ENCODE data around the gene GTF2H1. TPM values are rescaled to one million over a fixed set of nuclear protein-coding genes. Genes with fewer than 3 reads are reported as not detected.

Gene GTF2H1
- total RNA-seq, 1 experiment from 2014 or later: 72.0 TPM

DNA sequence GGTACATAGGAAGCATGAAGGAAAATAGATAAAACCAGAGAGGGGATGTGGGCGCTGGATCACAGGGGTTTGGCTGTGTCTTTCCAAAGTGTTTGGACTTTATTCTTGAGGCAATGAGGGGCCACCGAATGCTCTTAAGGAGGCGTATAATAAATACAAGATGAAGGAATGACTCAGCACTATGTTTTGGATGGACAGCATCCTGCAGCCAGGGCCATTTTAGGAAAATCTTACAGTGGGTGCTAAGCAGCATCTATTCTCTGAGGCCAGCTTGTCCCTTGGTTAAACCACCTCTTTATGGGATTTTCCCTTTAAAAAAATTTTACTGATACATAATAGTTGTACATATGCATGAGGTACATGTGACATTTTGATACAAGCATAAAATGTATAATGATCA, 67.7 kb downstream of the GTF2H1 start:
- TF ChIP-seq, protein P1, sequence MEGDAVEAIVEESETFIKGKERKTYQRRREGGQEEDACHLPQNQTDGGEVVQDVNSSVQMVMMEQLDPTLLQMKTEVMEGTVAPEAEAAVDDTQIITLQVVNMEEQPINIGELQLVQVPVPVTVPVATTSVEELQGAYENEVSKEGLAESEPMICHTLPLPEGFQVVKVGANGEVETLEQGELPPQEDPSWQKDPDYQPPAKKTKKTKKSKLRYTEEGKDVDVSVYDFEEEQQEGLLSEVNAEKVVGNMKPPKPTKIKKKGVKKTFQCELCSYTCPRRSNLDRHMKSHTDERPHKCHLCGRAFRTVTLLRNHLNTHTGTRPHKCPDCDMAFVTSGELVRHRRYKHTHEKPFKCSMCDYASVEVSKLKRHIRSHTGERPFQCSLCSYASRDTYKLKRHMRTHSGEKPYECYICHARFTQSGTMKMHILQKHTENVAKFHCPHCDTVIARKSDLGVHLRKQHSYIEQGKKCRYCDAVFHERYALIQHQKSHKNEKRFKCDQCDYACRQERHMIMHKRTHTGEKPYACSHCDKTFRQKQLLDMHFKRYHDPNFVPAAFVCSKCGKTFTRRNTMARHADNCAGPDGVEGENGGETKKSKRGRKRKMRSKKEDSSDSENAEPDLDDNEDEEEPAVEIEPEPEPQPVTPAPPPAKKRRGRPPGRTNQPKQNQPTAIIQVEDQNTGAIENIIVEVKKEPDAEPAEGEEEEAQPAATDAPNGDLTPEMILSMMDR (IDR thresholded peaks at IDR 0.05; ENCODE audit: insufficient read depth in 1 of 2, low read depth in 1 of 2, low read length in 1 of 2, severe bottlenecking in 1 of 2, unreplicated experiment in 1 of 2): no peak
- Histone ChIP-seq H3K4me1 (no peaks in the 10 kb centered on the region; the same call in 1 of the 2 replicates), H3K27me3 (replicated peaks; ENCODE audit: control insufficient read depth, insufficient read depth, low read length) (no peaks in the 10 kb centered on the region), H3K36me3 (ENCODE audit: control insufficient read depth, insufficient read depth, low read length) (no peaks in the 10 kb centered on the region), H3K9me3 (no peaks in the 10 kb centered on the region), H3K4me3 (ENCODE audit: low read depth, low read length) (no peak overlapping the region)
- intact Hi-C loops (cut with micrococcal nuclease; ENCODE audit: unreplicated experiment): loop anchor here (10.0 kb wide), 1 partner anchor 145 kb away; the partner anchor contains the start of gene SAA2
- no peaks in the 10 kb centered on the region for H3K9me3 Mint-ChIP-seq (ENCODE audit: unreplicated experiment)
- peaks cover 11% of the 10 kb centered on the region for H3K36me3 Mint-ChIP-seq (ENCODE audit: insufficient read depth, unreplicated experiment)
- H3K27ac Mint-ChIP-seq (ENCODE audit: unreplicated experiment): no peak overlapping the region
- no peaks in the 10 kb centered on the region for H3K27me3 Mint-ChIP-seq (ENCODE audit: insufficient read depth, unreplicated experiment)
- no peak overlapping the region for H3K4me3 Mint-ChIP-seq (ENCODE audit: unreplicated experiment)
- CTCF ChIA-PET: no interaction called here
- POLR2A ChIA-PET: no interaction called here
- no TSS peak for BruUV-seq (replicated peaks)
- peaks cover 7% of the 10 kb centered on the region for H3K4me1 Mint-ChIP-seq (ENCODE audit: low read depth, unreplicated experiment)
- DNase-seq: no peak

DNA sequence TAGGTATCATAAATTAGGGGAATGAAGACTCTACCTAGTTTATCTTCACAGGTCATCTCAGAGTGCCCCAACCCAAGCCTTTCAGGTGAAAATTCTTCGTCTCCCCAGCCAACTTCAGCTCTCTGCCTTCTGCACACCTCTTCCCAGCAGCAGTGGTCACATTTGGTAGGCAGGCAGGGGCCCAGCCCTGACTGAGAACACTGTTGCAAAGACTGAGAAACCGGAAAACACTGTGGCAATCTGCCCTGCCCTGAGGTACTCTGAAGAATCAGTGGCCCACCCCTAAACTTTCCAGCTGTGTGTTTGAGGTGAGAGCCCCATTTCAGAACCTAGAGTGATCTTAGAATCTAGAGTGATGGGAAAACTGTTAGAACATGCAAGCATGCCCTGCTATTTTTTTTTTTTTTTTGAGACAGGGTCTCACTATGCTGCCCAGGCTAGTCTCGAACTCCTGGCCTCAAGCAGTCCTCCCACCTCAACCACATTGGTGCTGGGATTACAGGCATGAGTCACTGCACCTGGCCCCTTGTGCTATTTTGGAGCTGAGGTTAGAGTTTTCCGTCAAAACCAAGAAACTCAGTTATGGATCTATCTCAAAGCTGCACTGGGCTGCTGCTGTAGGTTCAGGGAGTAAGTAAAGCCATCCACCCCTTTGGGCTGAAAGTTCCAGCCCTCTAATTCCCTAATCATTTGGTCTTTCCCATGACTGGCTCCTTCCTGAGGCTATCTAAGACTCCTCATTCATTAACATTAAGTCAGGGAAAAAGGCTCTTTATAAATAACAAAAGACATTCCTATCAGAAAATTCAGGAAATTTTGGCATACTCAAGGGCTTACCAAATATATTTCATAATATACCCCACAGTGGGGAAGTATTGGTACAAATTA, 70.3 kb downstream of the GTF2H1 start:
- Histone ChIP-seq H3K4me3 (ENCODE audit: low read depth, low read length) (no peak overlapping the region), H3K27me3 (replicated peaks; ENCODE audit: control insufficient read depth, insufficient read depth, low read length) (no peaks in the 10 kb centered on the region), H3K36me3 (ENCODE audit: control insufficient read depth, insufficient read depth, low read length) (peaks cover 1% of the 10 kb centered on the region), H3K4me1 (no peaks in the 10 kb centered on the region; the same call in 1 of the 2 replicates), H3K9me3 (no peaks in the 10 kb centered on the region)
- DNase-seq: no peak
- intact Hi-C loops (cut with micrococcal nuclease; ENCODE audit: unreplicated experiment): loop anchor here (10.0 kb wide), 1 partner anchor 148 kb away; the partner anchor contains the start of gene SAA2
- CTCF ChIA-PET: interaction anchor here (0.6 kb wide), 1 partner anchor 143 kb away, joined by 3 read pairs; no protein-coding TSS in a partner anchor
- TF ChIP-seq, protein P1 (IDR thresholded peaks at IDR 0.05; ENCODE audit: insufficient read depth in 1 of 2, low read depth in 1 of 2, low read length in 1 of 2, severe bottlenecking in 1 of 2, unreplicated experiment in 1 of 2): no peak
- peak overlapping the region; percentile 35 for H3K27ac Mint-ChIP-seq (ENCODE audit: unreplicated experiment)
- BruUV-seq (replicated peaks): no TSS peak
- peaks cover 34% of the 10 kb centered on the region for H3K36me3 Mint-ChIP-seq (ENCODE audit: insufficient read depth, unreplicated experiment)
- POLR2A ChIA-PET: no interaction called here
- H3K27me3 Mint-ChIP-seq (ENCODE audit: insufficient read depth, unreplicated experiment): no peaks in the 10 kb centered on the region
- H3K4me1 Mint-ChIP-seq (ENCODE audit: low read depth, unreplicated experiment): peaks cover 7% of the 10 kb centered on the region
- H3K4me3 Mint-ChIP-seq (ENCODE audit: unreplicated experiment): peak overlapping the region; percentile 46
- no peaks in the 10 kb centered on the region for H3K9me3 Mint-ChIP-seq (ENCODE audit: unreplicated experiment)

DNA sequence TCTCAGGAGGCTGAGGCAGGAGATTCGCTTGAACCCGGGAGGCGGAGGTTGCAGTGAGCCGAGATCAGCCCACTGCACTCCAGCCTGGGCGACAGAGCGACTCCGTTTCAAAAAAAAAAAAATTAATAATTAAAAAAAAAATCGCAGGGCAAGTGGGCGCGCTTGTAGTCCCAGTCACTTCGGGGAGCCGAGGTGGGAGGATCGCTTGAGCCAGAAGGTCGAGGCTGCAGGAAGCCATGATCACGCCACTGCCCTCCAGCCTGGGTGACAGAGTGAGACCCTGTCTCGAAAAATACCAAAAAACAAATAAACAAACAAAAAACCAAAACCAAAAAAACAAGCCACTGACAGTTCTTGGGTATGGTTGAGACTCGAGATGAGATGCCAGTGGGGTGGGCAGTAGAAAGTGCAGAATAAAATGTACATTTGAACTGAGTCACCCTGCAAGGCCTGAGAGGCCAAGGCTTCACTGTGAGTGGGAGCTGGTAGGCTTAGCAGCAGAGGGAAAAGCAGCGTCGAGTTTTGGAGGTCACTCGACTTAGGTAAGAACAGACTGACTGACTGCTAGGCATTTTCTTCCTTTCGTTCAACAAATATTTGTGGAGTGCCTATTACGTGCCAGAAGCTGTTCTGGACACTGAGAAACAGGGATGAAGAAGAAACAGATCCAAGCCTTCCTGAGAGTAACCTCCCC, 71.4 kb downstream of the GTF2H1 start:
- H3K4me1 ChIP-seq: no peaks in the 10 kb centered on the region; the same call in 1 of the 2 replicates
- BruUV-seq (replicated peaks): TSS peak; percentile 93
- TF ChIP-seq, protein P1 (IDR thresholded peaks at IDR 0.05; ENCODE audit: insufficient read depth in 1 of 2, low read depth in 1 of 2, low read length in 1 of 2, severe bottlenecking in 1 of 2, unreplicated experiment in 1 of 2): no peak
- peaks cover 44% of the 10 kb centered on the region for H3K36me3 Mint-ChIP-seq (ENCODE audit: insufficient read depth, unreplicated experiment)
- no peaks in the 10 kb centered on the region for H3K27me3 Mint-ChIP-seq (ENCODE audit: insufficient read depth, unreplicated experiment)
- peak overlapping the region; percentile 98 for H3K4me3 Mint-ChIP-seq (ENCODE audit: unreplicated experiment)
- peaks cover 7% of the 10 kb centered on the region for H3K4me1 Mint-ChIP-seq (ENCODE audit: low read depth, unreplicated experiment)
- H3K4me3 ChIP-seq (ENCODE audit: low read depth, low read length): peak overlapping the region; percentile 96
- no peak for DNase-seq
- peaks cover 1% of the 10 kb centered on the region for H3K36me3 ChIP-seq (ENCODE audit: control insufficient read depth, insufficient read depth, low read length)
- POLR2A ChIA-PET: interaction anchor here (0.6 to 2.8 kb wide), 12 partner anchors 10 to 1633 kb away, joined by 3 to 57 read pairs (median 6); partner anchors contain the start of genes HPS5 and TSG101
- no peaks in the 10 kb centered on the region for H3K27me3 ChIP-seq (replicated peaks; ENCODE audit: control insufficient read depth, insufficient read depth, low read length)
- no peaks in the 10 kb centered on the region for H3K9me3 ChIP-seq
- H3K27ac Mint-ChIP-seq (ENCODE audit: unreplicated experiment): peak overlapping the region; percentile 98
- CTCF ChIA-PET: no interaction called here
- intact Hi-C loops (cut with micrococcal nuclease; ENCODE audit: unreplicated experiment): loop anchor here (1.0 to 10.0 kb wide), 4 partner anchors 9 to 149 kb away; partner anchors contain the start of genes SAA2 and TSG101
- H3K9me3 Mint-ChIP-seq (ENCODE audit: unreplicated experiment): no peaks in the 10 kb centered on the region
